Prostate gland (tissue), 2 donors: Measurements from ENCODE around the gene BCAM.

Source experiments
- POLR2AphosphoS5 ChIP-seq: sonication (generic); formaldehyde crosslinking; IDR thresholded peaks from one replicate; pipeline ENCODE4 v1.6.1; 2017; ENCODE audit warnings: antibody characterized with exemption
- TF ChIP-seq, protein P1 (sequence below), 4 experiments: fragments of 200-600 bp in 2 of 4; fragments of 450-650 bp in 2 of 4; sonication (generic) in 2 of 4; IDR thresholded peaks; 1 replicate in 3 of 4; 2 replicates in 1 of 4; pipeline ENCODE4 v1.5.1; 2016 to 2019; ENCODE audit warnings: antibody characterized with exemption in 4 of 4, mild to moderate bottlenecking in 2 of 4, moderate library complexity in 2 of 4

DNA sequence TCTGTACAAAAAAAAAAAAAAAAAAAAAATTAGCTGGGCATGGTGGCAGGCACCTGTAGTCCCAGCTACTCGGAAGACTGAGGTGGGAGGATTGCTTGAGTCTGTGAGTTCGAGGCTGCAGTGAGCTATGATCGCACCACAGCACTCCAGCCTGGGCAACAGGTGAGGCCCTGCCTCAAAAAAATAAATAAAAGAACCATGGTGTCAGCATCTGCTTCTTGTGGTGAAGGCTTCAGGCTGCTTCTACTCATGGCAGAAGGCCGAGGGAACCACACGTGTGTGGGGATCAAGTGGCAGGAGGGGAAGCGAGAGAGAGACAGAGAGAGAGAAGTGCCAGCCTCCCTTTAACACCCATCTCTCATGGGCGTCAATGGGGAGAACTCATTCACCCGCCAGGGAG lies 46.9 kb upstream of the BCAM start:
- TF ChIP-seq, protein P1, sequence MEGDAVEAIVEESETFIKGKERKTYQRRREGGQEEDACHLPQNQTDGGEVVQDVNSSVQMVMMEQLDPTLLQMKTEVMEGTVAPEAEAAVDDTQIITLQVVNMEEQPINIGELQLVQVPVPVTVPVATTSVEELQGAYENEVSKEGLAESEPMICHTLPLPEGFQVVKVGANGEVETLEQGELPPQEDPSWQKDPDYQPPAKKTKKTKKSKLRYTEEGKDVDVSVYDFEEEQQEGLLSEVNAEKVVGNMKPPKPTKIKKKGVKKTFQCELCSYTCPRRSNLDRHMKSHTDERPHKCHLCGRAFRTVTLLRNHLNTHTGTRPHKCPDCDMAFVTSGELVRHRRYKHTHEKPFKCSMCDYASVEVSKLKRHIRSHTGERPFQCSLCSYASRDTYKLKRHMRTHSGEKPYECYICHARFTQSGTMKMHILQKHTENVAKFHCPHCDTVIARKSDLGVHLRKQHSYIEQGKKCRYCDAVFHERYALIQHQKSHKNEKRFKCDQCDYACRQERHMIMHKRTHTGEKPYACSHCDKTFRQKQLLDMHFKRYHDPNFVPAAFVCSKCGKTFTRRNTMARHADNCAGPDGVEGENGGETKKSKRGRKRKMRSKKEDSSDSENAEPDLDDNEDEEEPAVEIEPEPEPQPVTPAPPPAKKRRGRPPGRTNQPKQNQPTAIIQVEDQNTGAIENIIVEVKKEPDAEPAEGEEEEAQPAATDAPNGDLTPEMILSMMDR (IDR thresholded peaks at IDR 0.05): no peak
- TF ChIP-seq POLR2AphosphoS5: no peak
